Common myeloid progenitor, CD34-positive (primary cell): ENCODE data around the gene SPATA12.

Experiments
- CTCF ChIA-PET: fragments of 350-600 bp; sonication (Branson Sonifier 250); formaldehyde crosslinking; loops from one replicate; lab custom pipeline; 2021; ENCODE audit warnings: antibody characterized with exemption; lab: Charles Lee
- POLR2A ChIA-PET: fragments of 350-600 bp; sonication (Branson Sonifier 250); formaldehyde crosslinking; loops from one replicate; lab custom pipeline; 2021; ENCODE audit warnings: antibody characterized with exemption; lab: Charles Lee
- DNase-seq, 3 donors: peaks; one replicate each; pipeline versions ENCODE4 v3.0.0 to v3.0.0-alpha.2; 2013
- H3K27ac ChIP-seq, 2 experiments: 1 replicate in 1 of 2; 2 replicates in 1 of 2; pipeline ENCODE4 v1.7.0; 2013; ENCODE audit warnings: inconsistent platforms in 2 of 2, low read length in 2 of 2, mild to moderate bottlenecking in 2 of 2, low read depth in 1 of 2, moderate library complexity in 1 of 2; ENCODE audit not compliant: severe bottlenecking in 2 of 2, insufficient read depth in 1 of 2, poor library complexity in 1 of 2
- H3K27me3 ChIP-seq, 5 experiments: replicated peaks in 2 of 5; 1 replicate in 3 of 5; 2 replicates in 2 of 5; pipeline versions ENCODE4 v1.6.1 to v1.7.0; 2013; ENCODE audit warnings: low read length in 4 of 5, mild to moderate bottlenecking in 2 of 5, moderate library complexity in 2 of 5, inconsistent platforms in 1 of 5; ENCODE audit not compliant: insufficient read depth in 5 of 5, control insufficient read depth in 4 of 5
- H3K36me3 ChIP-seq, 4 experiments: 1 replicate in 2 of 4; 2 replicates in 2 of 4; pipeline versions ENCODE4 v1.6.1 to v1.7.0; 2013; ENCODE audit warnings: low read length in 3 of 4, control low read depth in 1 of 4, mild to moderate bottlenecking in 1 of 4; ENCODE audit not compliant: control insufficient read depth in 4 of 4, insufficient read depth in 4 of 4
- H3K4me1 ChIP-seq, 4 experiments: 1 replicate in 3 of 4; 2 replicates in 1 of 4; pipeline versions ENCODE4 v1.6.1 to v1.7.1; 2013; ENCODE audit warnings: low read length in 3 of 4, mild to moderate bottlenecking in 3 of 4, control low read depth in 1 of 4, inconsistent platforms in 1 of 4, moderate library complexity in 1 of 4; ENCODE audit not compliant: control insufficient read depth in 4 of 4, insufficient read depth in 4 of 4; ENCODE audit errors: control extremely low read depth in 1 of 4
- H3K4me3 ChIP-seq, 7 experiments: 1 replicate in 4 of 7; 2 replicates in 3 of 7; pipeline versions ENCODE4 v1.5.1 to v1.7.0; 2013; ENCODE audit warnings: mild to moderate bottlenecking in 7 of 7, low read length in 6 of 7, moderate library complexity in 6 of 7, inconsistent platforms in 2 of 7, low read depth in 2 of 7, control low read depth in 1 of 7; ENCODE audit not compliant: insufficient read depth in 4 of 7, control insufficient read depth in 1 of 7; ENCODE audit errors: extremely low read depth in 1 of 7
- H3K9me3 ChIP-seq, 5 experiments: 1 replicate in 4 of 5; 2 replicates in 1 of 5; pipeline versions ENCODE4 v1.6.1 to v1.7.1; 2013; ENCODE audit warnings: low read length in 4 of 5, mild to moderate bottlenecking in 2 of 5, inconsistent platforms in 1 of 5, low read depth in 1 of 5, moderate library complexity in 1 of 5; ENCODE audit not compliant: control insufficient read depth in 4 of 5, insufficient read depth in 2 of 5; ENCODE audit errors: control extremely low read depth in 1 of 5
- whole genome bisulfite sequencing: methylation state at CpG from one replicate; pipeline ENCODE4 v1.1.5; 2013; ENCODE audit not compliant: insufficient coverage; 5-methylcytosine and 5-hydroxymethylcytosine counted together

SPATA12 gene

GRCh38 chr3:57078344-57078634, 17.8 kb downstream of the SPATA12 start:
- H3K27ac ChIP-seq: no peak overlapping the region
- peaks cover 0 to 7% (median 0%) of the 10 kb centered on the region in 4 experiments for H3K36me3 ChIP-seq
- CTCF ChIA-PET: interaction anchor here (0.5 to 2.0 kb wide), 12 partner anchors 10 to 89 kb away, joined by 3 to 14 read pairs (median 3); partner anchors contain the start of gene SPATA12
- WGBS: 0% methylated on average over 15 of the region's 15 CpGs
- peaks cover 0 to 4% (median 0%) of the 10 kb centered on the region in 5 experiments for H3K27me3 ChIP-seq
- H3K9me3 ChIP-seq: no peaks in the 10 kb centered on the region
- peak overlapping the region; percentile 56 to 88 (median 74) for H3K4me3 ChIP-seq
- peaks cover 0 to 35% (median 16%) of the 10 kb centered on the region in 4 experiments for H3K4me1 ChIP-seq
- POLR2A ChIA-PET: interaction anchor here (1.6 kb wide), 1 partner anchor 9 kb away, joined by 13 read pairs; no protein-coding TSS in a partner anchor
- DNase-seq: peak; percentile 64 to 92 (median 88)

DNA sequence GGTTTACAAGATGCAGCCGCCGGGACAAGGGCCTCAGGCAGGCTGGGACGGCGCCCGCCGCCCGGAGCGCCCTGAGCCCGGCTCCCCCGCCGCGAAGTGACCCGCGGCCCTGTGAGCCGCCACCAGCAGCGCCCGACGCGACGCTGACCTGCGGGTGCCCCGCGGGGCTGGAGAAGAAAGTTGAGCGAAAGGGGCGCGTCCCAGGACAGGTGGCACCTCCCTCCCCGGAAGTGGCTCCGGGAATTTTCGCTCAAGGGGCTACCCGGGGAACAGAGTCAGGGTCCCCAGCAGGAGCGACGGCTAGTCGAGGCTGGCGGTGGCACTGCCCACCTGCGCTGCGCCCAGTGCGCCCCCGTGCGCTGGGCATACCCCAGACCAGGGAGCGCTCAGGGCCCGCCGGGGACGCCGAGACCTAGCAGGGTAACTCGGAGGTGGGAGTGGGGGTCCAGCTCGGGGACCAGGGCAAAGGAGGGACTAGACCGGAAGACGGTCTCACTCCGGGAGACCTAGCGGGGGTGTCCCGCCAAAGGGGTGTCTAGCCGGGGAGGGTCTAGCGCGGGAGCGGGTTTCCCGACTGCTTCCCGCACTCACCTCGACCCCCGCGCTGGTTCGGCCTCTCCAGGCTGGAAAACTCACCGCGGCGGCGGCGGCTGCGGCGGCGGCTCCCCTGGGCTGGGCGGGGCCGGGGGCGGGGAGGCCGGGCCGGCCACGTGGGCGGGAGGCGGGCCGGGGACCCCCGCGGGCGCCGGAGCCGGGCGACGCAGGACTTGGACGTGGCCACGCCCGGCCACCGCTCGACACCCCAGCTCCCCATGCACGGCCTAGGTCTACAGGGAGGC, 18.4 kb downstream of the SPATA12 start:
- ChIA-PET CTCF (interaction anchor here (0.5 to 2.0 kb wide), 12 partner anchors 11 to 89 kb away, joined by 3 to 14 read pairs (median 3); partner anchors contain the start of gene SPATA12), POLR2A (interaction anchor here (1.6 kb wide), 1 partner anchor 10 kb away, joined by 13 read pairs; no protein-coding TSS in a partner anchor)
- Histone ChIP-seq H3K4me1 (peaks cover 0 to 35% (median 16%) of the 10 kb centered on the region in 4 experiments), H3K27me3 (peaks cover 0 to 4% (median 0%) of the 10 kb centered on the region in 5 experiments), H3K9me3 (no peaks in the 10 kb centered on the region), H3K36me3 (peaks cover 0 to 7% (median 0%) of the 10 kb centered on the region in 4 experiments), H3K27ac (no peak overlapping the region), H3K4me3 (peak overlapping the region; percentile 56 to 88 (median 74))
- DNase-seq: peak in 2 of 3 donors; percentile 35 to 56
- 0% methylated on average over 86 of the region's 91 CpGs for WGBS

DNA sequence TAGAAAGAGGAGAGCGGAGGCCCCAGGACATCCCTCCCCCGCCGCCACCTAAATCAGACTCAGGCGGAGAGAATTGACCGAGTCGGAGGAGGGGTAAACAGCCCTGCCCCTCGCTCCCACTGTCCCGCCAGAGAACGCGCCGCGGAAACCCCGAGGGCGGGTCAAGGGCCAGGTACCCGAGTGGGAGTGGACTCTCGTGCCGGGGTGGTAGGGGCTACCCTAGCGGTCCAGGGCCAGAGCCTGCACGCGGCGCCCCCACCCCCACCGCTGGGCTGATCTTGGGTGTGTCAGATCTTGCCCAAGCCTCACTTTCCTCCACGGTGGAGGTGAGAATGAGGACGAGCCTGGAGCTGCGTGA, 19.0 kb downstream of the SPATA12 start:
- Histone ChIP-seq H3K27me3 (peaks cover 0 to 4% (median 0%) of the 10 kb centered on the region in 5 experiments), H3K4me1 (peaks cover 0 to 35% (median 16%) of the 10 kb centered on the region in 4 experiments), H3K36me3 (peaks cover 0 to 6% (median 0%) of the 10 kb centered on the region in 4 experiments), H3K9me3 (no peaks in the 10 kb centered on the region), H3K27ac (no peak overlapping the region), H3K4me3 (peak overlapping the region in 5 of 7 experiments; percentile 4 to 88 (median 74))
- 5% methylated on average over 21 of the region's 25 CpGs for WGBS
- DNase-seq: no peak
- ChIA-PET POLR2A (interaction anchor here (1.6 kb wide), 1 partner anchor 10 kb away, joined by 13 read pairs; no protein-coding TSS in a partner anchor), CTCF (interaction anchor here (0.9 to 1.8 kb wide), 4 partner anchors 20 to 84 kb away, joined by 3 to 5 read pairs (median 3); partner anchors contain the start of gene SPATA12)

DNA sequence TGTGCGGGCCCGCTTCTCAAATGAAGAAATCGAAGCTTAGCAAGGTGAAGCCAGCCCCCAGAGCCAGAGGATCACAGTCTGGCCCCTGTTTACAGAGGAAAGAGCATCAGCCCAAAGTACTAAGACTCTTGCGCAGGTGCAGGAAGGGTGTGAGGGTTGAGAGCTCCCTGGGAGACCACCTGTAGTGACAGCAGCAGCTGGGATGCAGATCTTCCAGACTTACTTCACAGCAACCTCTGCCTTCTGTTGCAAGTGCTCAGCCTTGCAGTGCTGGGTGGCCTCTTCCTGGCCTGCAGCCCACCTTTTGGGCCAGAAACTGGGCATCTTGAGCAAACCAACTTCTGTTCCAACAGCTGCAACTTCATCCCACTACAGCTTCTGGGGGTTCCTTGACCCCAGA, 19.7 kb downstream of the SPATA12 start:
- no peaks in the 10 kb centered on the region for H3K36me3 ChIP-seq
- H3K9me3 ChIP-seq: no peaks in the 10 kb centered on the region
- ChIA-PET CTCF (interaction anchor here (1.0 to 1.6 kb wide), 4 partner anchors 19 to 89 kb away, joined by 3 to 7 read pairs (median 3); no protein-coding TSS in a partner anchor), POLR2A (no interaction called here)
- no peak overlapping the region for H3K4me3 ChIP-seq
- DNase-seq: no peak
- peaks cover 0 to 35% (median 16%) of the 10 kb centered on the region in 4 experiments for H3K4me1 ChIP-seq
- no peak overlapping the region for H3K27ac ChIP-seq
- peaks cover 0 to 4% (median 0%) of the 10 kb centered on the region in 5 experiments for H3K27me3 ChIP-seq
- WGBS: 96% methylated on average over 4 of the region's 4 CpGs

- H3K4me1 ChIP-seq: peaks cover 0 to 35% (median 16%) of the 10 kb centered on the region in 4 experiments
- no peaks in the 10 kb centered on the region for H3K9me3 ChIP-seq
- peaks cover 0 to 4% (median 0%) of the 10 kb centered on the region in 5 experiments for H3K27me3 ChIP-seq
- WGBS: 100% methylated on average over 1 of the region's 3 CpGs
- POLR2A ChIA-PET: no interaction called here
- DNase-seq: no peak
- H3K36me3 ChIP-seq: no peaks in the 10 kb centered on the region
- H3K4me3 ChIP-seq: no peak overlapping the region
- no peak overlapping the region for H3K27ac ChIP-seq
- CTCF ChIA-PET: interaction anchor here (1.2 to 2.4 kb wide), 6 partner anchors 13 to 86 kb away, joined by 3 to 7 read pairs (median 4); no protein-coding TSS in a partner anchor
Observed at GRCh38 chr3:57081173-57081572, 20.7 kb downstream of the SPATA12 start.

DNA sequence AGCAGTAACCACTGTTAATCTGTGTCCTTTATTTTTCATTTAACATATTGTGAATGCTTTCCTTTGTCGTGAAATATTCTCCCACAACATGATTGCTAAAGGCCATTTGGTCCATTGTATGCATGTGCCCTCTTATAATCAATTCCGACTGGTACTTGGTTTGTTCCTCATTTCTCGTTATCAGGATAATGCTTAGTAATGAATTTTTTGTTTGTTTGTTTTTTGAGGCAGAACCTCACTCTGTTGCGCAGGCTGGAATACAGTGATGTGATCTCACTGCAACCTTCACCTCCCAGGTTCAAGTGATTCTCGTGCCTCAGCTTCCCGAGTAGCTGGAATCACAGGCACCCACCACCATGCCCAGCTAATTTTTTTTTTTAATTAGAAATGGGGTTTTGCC, 22.0 kb downstream of the SPATA12 start:
- H3K9me3 ChIP-seq: no peaks in the 10 kb centered on the region
- no peaks in the 10 kb centered on the region for H3K36me3 ChIP-seq
- ChIA-PET CTCF (interaction anchor here (1.0 to 2.4 kb wide), 3 partner anchors 12 to 90 kb away, joined by 3 to 7 read pairs (median 5); no protein-coding TSS in a partner anchor), POLR2A (interaction anchor here (0.6 kb wide), 1 partner anchor 12 kb away, joined by 6 read pairs; no protein-coding TSS in a partner anchor)
- no peak overlapping the region for H3K4me3 ChIP-seq
- peaks cover 0 to 4% (median 0%) of the 10 kb centered on the region in 5 experiments for H3K27me3 ChIP-seq
- 100% methylated on average over 2 of the region's 6 CpGs for WGBS
- H3K4me1 ChIP-seq: peaks cover 0 to 32% (median 16%) of the 10 kb centered on the region in 4 experiments
- DNase-seq: no peak
- H3K27ac ChIP-seq: no peak overlapping the region
